Thyroid gland (tissue), 4 donors: ENCODE data around the gene RABL3. TPM values are rescaled to one million over a fixed set of nuclear protein-coding genes. Genes with fewer than 3 reads are reported as not detected.

Experiments used
- DNase-seq, 2 donors: peaks; one replicate each; pipeline ENCODE4 v3.0.0-alpha.2; 2019
- H3K27ac ChIP-seq, 3 donors: fragments of 200-600 bp; sonication (generic); 1 replicate in 2 of 3; 2 replicates in 1 of 3; pipeline ENCODE4 v1.5.1; 2016 to 2019; ENCODE audit warnings: mild to moderate bottlenecking in 1 of 3, moderate library complexity in 1 of 3
- H3K27me3 ChIP-seq: fragments of 200-600 bp; sonication (generic); one replicate; pipeline ENCODE4 v1.5.1; 2019
- H3K36me3 ChIP-seq, 2 donors: fragments of 200-600 bp; sonication (generic); one replicate each; pipeline ENCODE4 v1.5.1; 2016 to 2019
- H3K4me1 ChIP-seq, 2 donors: fragments of 200-600 bp; sonication (generic); one replicate each; pipeline ENCODE4 v1.5.1; 2017 to 2019
- H3K4me3 ChIP-seq, 3 donors: fragments of 200-600 bp; sonication (generic); replicated peaks in 1 of 3; 1 replicate in 2 of 3; 2 replicates in 1 of 3; pipeline ENCODE4 v1.5.1; 2016; ENCODE audit warnings: mild to moderate bottlenecking in 1 of 3
- H3K9me3 ChIP-seq: fragments of 200-600 bp; sonication (generic); one replicate; pipeline ENCODE4 v1.5.1; 2017
- CTCF ChIP-seq, 6 experiments: fragments of 200-600 bp in 3 of 6; fragments of 450-650 bp in 3 of 6; sonication (generic) in 3 of 6; IDR thresholded peaks; one replicate each; pipeline ENCODE4 v1.5.1; 2016 to 2019; ENCODE audit warnings: antibody characterized with exemption in 6 of 6, mild to moderate bottlenecking in 2 of 6, inconsistent platforms in 1 of 6, moderate library complexity in 1 of 6
- POLR2A ChIP-seq, 2 donors: fragments of 450-650 bp; IDR thresholded peaks; one replicate each; pipeline ENCODE4 v1.6.1; 2017; ENCODE audit warnings: antibody characterized with exemption in 2 of 2, mild to moderate bottlenecking in 2 of 2, moderate library complexity in 1 of 2
- WGBS, 2 donors: methylation state at CpG; one replicate each; pipeline ENCODE4 v1.1.5; 2017; 5-methylcytosine and 5-hydroxymethylcytosine counted together
- intact Hi-C: fragments of 100-400 bp; cut with DNase I; formaldehyde crosslinking; loops from one replicate; pipeline ENCODE4 v1.15.1; 2023
- total RNA-seq, 4 donors: library from RNA; depleted of rRNA; stranded (reverse); fragments of >200 nt; gene quantifications; one replicate each; pipeline ENCODE4 v1.2.3, GENCODE V29; 2016

Gene RABL3
- total RNA-seq, 4 donors from 2014 or later = 24.3 to 59.5 (median 32.0) TPM

GRCh38 chr3:120778776-120779175 lies 36.5 kb upstream of the RABL3 start:
- Histone ChIP-seq H3K27me3 (no peaks in the 10 kb centered on the region), H3K36me3 (peaks cover 4 to 10% of the 10 kb centered on the region in 2 donors), H3K27ac (no peak overlapping the region), H3K4me1 (no peaks in the 10 kb centered on the region), H3K4me3 (no peak overlapping the region), H3K9me3 (no peaks in the 10 kb centered on the region)
- intact Hi-C loops = no loop called here
- WGBS, 2 donors = 97% methylated on average over 3 of the region's 3 CpGs
- no peak for DNase-seq
- no peak for TF ChIP-seq CTCF (IDR thresholded peaks at IDR 0.05)
- TF ChIP-seq POLR2A (IDR thresholded peaks at IDR 0.05) = no peak

GRCh38 chr3:120775411-120775810 lies 33.1 kb upstream of the RABL3 start:
- WGBS, 2 donors = 94 to 96% methylated on average over 3 to 4 of the region's 4 CpGs
- intact Hi-C loops = no loop called here

GRCh38 chr3:120773932-120774331 lies 31.6 kb upstream of the RABL3 start:
- Histone ChIP-seq H3K36me3 (peaks cover 4 to 5% of the 10 kb centered on the region in 2 donors), H3K27ac (no peak overlapping the region), H3K4me3 (no peak overlapping the region), H3K27me3 (no peaks in the 10 kb centered on the region), H3K4me1 (no peaks in the 10 kb centered on the region), H3K9me3 (no peaks in the 10 kb centered on the region)
- intact Hi-C loops = no loop called here
- TF ChIP-seq CTCF (IDR thresholded peaks at IDR 0.05) = no peak
- no peak for TF ChIP-seq POLR2A (IDR thresholded peaks at IDR 0.05)
- DNase-seq = no peak

More at GRCh38 chr3:120775411-120775810, 33.1 kb upstream of the RABL3 start:
- TF ChIP-seq POLR2A (IDR thresholded peaks at IDR 0.05) (no peak), CTCF (IDR thresholded peaks at IDR 0.05) (no peak)
- H3K27me3 ChIP-seq = no peaks in the 10 kb centered on the region
- no peaks in the 10 kb centered on the region for H3K9me3 ChIP-seq
- peaks cover 4 to 5% of the 10 kb centered on the region in 2 donors for H3K36me3 ChIP-seq
- H3K4me1 ChIP-seq = no peaks in the 10 kb centered on the region
- no peak for DNase-seq
- no peak overlapping the region for H3K4me3 ChIP-seq
- no peak overlapping the region for H3K27ac ChIP-seq

- no peak overlapping the region for H3K4me3 ChIP-seq
- TF ChIP-seq CTCF (IDR thresholded peaks at IDR 0.05) (no peak), POLR2A (IDR thresholded peaks at IDR 0.05) (no peak)
- no peaks in the 10 kb centered on the region for H3K27me3 ChIP-seq
- intact Hi-C loops = no loop called here
- no peak for DNase-seq
- no peak overlapping the region for H3K27ac ChIP-seq
- peaks cover 3 to 5% of the 10 kb centered on the region in 2 donors for H3K36me3 ChIP-seq
- peaks cover 0 to 7% of the 10 kb centered on the region in 2 donors for H3K4me1 ChIP-seq
- WGBS, 2 donors = 61 to 91% methylated on average over 2 of the region's 2 CpGs
- H3K9me3 ChIP-seq = no peaks in the 10 kb centered on the region
Measured at GRCh38 chr3:120772081-120772480, 29.8 kb upstream of the RABL3 start.

- Histone ChIP-seq H3K27me3 (no peaks in the 10 kb centered on the region), H3K27ac (no peak overlapping the region), H3K9me3 (no peaks in the 10 kb centered on the region), H3K4me3 (no peak overlapping the region), H3K36me3 (no peaks in the 10 kb centered on the region), H3K4me1 (peaks cover 0 to 18% of the 10 kb centered on the region in 2 donors)
- intact Hi-C loops = no loop called here
- no peak for DNase-seq
- no peak for TF ChIP-seq POLR2A (IDR thresholded peaks at IDR 0.05)
- TF ChIP-seq CTCF (IDR thresholded peaks at IDR 0.05) = no peak
- WGBS, 2 donors = 93 to 96% methylated on average over 4 of the region's 4 CpGs
Measured at GRCh38 chr3:120770891-120771290, 28.6 kb upstream of the RABL3 start.
